ENCODE results near the gene HOXB8.
A peak's percentile ranks its signal among the peaks of the same experiment; 100 is the strongest.

The HOXB8 gene

GRCh38 chr17:48567209-48567608, 47.9 kb downstream of the HOXB8 start:
- DNase-seq, result peak; percentile 88

DNA sequence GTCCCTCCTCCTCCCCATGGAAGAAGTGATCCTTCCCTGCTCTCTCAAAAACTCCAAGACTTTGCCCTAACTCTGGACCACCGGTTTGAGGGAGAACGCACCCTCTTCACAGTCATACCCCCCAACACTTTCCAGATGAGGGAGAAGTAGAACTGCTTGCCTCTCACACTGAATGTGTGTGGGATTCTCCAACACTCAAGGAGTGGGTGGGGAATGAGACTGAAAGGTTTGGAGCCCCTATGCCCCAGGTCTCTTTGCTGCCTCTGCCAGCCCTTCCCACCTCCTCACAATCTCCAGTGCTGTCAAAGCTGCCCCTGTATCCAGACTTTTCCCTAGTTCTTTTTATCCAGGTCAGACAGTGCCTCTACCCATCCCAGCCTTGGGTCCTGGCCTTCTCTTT, 48.4 kb downstream of the HOXB8 start:
- no peak for DNase-seq

GRCh38 chr17:48565925-48566710, 49.0 kb downstream of the HOXB8 start:
- DNase-seq, result peak; percentile 84

DNA sequence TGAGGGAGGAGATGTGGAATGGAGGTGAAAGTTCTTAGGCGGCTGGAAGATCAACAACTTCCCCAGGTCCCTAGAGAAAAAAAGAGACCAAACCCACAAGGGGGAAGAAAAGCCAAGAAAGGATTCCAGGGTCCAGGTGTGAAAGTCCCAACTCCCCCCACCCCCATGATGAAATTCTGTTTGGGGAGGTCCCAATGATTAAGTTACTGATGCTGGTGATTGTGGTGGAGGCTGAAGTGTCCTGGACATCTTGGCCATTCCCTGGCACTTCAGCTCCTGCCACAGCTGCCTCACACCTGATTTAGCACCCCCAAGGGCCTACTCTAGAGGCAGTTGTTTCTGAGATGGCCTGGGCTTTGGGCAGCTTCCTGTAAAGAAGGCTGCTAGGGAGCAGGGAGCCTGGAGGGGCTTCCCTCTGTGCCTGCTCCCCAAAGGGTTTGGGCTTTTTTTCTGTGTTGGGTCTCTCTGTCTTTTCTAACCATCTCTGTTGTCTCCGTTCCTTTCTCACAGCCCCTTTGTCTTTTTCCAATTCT, 50.0 kb downstream of the HOXB8 start:
- DNase-seq, result no peak

GRCh38 chr17:48564188-48565021, 50.7 kb downstream of the HOXB8 start:
- no peak for DNase-seq

DNA sequence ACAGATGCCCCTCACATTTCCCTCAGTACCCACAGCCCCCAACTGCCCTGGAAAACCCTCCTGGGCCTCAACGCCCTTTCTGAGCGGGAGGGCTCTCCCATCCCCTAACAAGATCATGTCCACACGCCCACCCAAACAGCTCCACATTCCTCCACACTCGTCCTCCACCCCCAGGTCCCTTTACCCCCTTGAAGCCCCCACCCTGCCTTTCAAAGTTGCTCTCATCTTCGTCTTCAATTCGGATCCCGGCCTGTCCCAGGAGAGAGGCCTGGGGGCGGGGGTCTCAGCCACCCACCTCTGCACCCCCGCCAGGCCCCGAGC, 51.3 kb downstream of the HOXB8 start:
- no peak for DNase-seq

DNA sequence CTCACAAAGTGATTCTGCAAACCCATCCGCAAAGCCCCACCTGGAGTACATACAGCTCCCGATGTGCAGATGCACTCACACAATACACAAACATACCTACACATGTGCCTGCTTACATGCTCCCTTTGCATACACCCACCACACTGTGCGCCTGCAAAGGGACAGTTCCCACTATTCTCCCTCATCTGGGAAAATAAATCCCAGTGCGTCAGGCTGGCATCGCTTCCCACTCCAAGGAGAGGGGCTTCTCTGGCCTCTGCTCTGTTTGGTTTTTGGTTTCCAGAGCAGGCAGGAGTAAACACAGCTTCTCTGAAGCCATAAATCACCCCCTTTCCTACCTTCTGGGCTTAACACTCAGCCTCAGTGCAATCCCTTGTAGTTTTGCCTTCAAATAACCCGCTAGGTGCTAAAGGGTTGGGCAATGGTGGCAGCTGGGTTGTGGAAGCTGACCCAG, 51.7 kb downstream of the HOXB8 start:
- peak; percentile 78 for DNase-seq

DNA sequence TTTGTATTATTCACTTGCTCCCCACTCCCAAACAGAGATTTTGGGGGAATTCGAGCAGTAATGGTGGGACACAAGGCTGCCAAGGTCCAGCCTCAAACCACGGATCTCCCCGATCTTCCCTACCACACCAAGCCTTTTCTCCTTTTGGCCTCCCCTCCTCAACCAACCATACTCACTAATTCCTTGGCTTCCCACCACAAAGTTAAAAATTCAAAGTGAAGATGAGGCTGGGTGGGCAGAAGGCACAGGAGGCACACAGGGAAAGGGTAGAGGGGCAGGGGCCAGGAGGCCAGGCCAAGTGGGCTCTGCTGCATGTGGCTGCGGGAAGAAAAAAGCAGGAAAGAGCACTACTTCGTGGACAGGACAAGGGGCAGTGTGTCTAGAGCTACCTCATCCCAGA, 52.2 kb downstream of the HOXB8 start:
- no peak for DNase-seq
